H1 (cell line): ENCODE measurements around the gene ULK2. TPM values are rescaled to one million over a fixed set of nuclear protein-coding genes. Genes with fewer than 3 reads are reported as not detected.

Source experiments
- CTCF ChIA-PET: fragments of 300-600 bp; sonication (Branson Sonifier 250); formaldehyde crosslinking; loops from one replicate; lab custom pipeline; 2021; ENCODE audit not compliant: partially characterized antibody; lab: Charles Lee
- POLR2A ChIA-PET: fragments of 300-600 bp; sonication (Branson Sonifier 250); formaldehyde crosslinking; loops from one replicate; lab custom pipeline; 2021; ENCODE audit warnings: inconsistent platforms; ENCODE audit not compliant: partially characterized antibody; lab: Charles Lee
- DNase-seq, 2 experiments: peaks; one replicate each; pipeline versions ENCODE4 v3.0.0 to v3.0.0-alpha.2; 2010 to 2022; ENCODE audit warnings: low spot score in 2 of 2, low read depth in 1 of 2, mixed read lengths in 1 of 2
- FAIRE-seq: peaks from 2 replicates; lab custom pipeline; 2011; peaks lifted over from hg19 to GRCh38; lab: Jason Lieb, UNC
- H2AFZ ChIP-seq: 2 replicates; pipeline ENCODE4 v1.8.1; 2012; ENCODE audit warnings: low read length, inconsistent platforms
- H2AK5ac ChIP-seq: 2 replicates; pipeline ENCODE4 v1.6.1; 2013; ENCODE audit warnings: low read depth, low read length
- H2BK120ac ChIP-seq: replicated peaks from 2 replicates; pipeline ENCODE3; 2013; ENCODE audit warnings: low read depth, low read length, inconsistent platforms
- H2BK12ac ChIP-seq: 2 replicates; pipeline ENCODE4 v1.6.1; 2013; ENCODE audit warnings: low read depth, low read length
- H2BK15ac ChIP-seq: 2 replicates; pipeline ENCODE4 v1.6.1; 2013; ENCODE audit warnings: low read length
- H2BK20ac ChIP-seq: 2 replicates; pipeline ENCODE4 v1.6.1; 2013; ENCODE audit warnings: low read length
- H2BK5ac ChIP-seq: 2 replicates; pipeline ENCODE4 v1.6.1; 2013; ENCODE audit warnings: low read depth, low read length
- H3K14ac ChIP-seq: 2 replicates; pipeline ENCODE4 v1.6.1; 2013; ENCODE audit warnings: inconsistent platforms; ENCODE audit not compliant: insufficient read length
- H3K18ac ChIP-seq: 2 replicates; pipeline ENCODE4 v1.6.1; 2013; ENCODE audit warnings: low read length; ENCODE audit errors: extremely low read depth
- H3K23ac ChIP-seq: 2 replicates; pipeline ENCODE4 v1.6.1; 2013; ENCODE audit warnings: inconsistent platforms; ENCODE audit not compliant: insufficient read length
- H3K23me2 ChIP-seq: 2 replicates; pipeline ENCODE4 v1.6.1; 2013; ENCODE audit warnings: low read depth, low read length
- H3K27ac ChIP-seq: 2 replicates; pipeline ENCODE4 v1.6.1; 2011; ENCODE audit warnings: low read depth, low read length, inconsistent platforms
- H3K27me3 ChIP-seq, 4 experiments: replicated peaks in 1 of 4; 1 replicate in 1 of 4; 2 replicates in 3 of 4; pipeline versions ENCODE4 v1.6.1 to v1.8.1; 2011 to 2013; ENCODE audit warnings: low read length in 3 of 4, mild to moderate bottlenecking in 3 of 4, inconsistent platforms in 2 of 4, mixed read lengths in 2 of 4, moderate library complexity in 1 of 4; ENCODE audit not compliant: control insufficient read depth in 3 of 4, insufficient read depth in 3 of 4; ENCODE audit errors: extremely low read depth in 1 of 4
- H3K36me3 ChIP-seq, 4 experiments: 2 replicates each; pipeline versions ENCODE4 v1.6.1 to v1.8.1; 2011 to 2013; ENCODE audit warnings: mild to moderate bottlenecking in 4 of 4, low read length in 3 of 4, moderate library complexity in 2 of 4, control low read depth in 1 of 4, inconsistent platforms in 1 of 4; ENCODE audit not compliant: insufficient read depth in 4 of 4, control insufficient read depth in 2 of 4
- H3K4ac ChIP-seq: replicated peaks from 2 replicates; pipeline ENCODE3; 2013; ENCODE audit warnings: low read length, low read depth, mixed read lengths, inconsistent platforms; ENCODE audit not compliant: insufficient read length
- H3K4me1 ChIP-seq, 4 experiments: replicated peaks in 1 of 4; 1 replicate in 1 of 4; 2 replicates in 3 of 4; pipeline versions ENCODE4 v1.6.1 to v1.8.1; 2011 to 2013; ENCODE audit warnings: low read length in 3 of 4, inconsistent platforms in 2 of 4, mixed read lengths in 1 of 4; ENCODE audit not compliant: insufficient read depth in 4 of 4, control insufficient read depth in 3 of 4
- H3K4me2 ChIP-seq, 2 experiments: 2 replicates each; pipeline versions ENCODE4 v1.6.1 to v1.8.1; 2011 to 2013; ENCODE audit warnings: low read depth in 2 of 2, low read length in 2 of 2, control low read depth in 1 of 2, inconsistent platforms in 1 of 2, mild to moderate bottlenecking in 1 of 2; ENCODE audit not compliant: insufficient read depth in 1 of 2
- H3K4me3 ChIP-seq, 4 experiments: fragments of 200-600, 300-600 bp in 1 of 4; sonication (generic), shearing (Covaris generic), sonication (Bioruptor Twin) in 1 of 4; 2 replicates each; pipeline versions ENCODE4 v1.5.1 to v1.8.1; 2011 to 2016; ENCODE audit warnings: low read length in 4 of 4, low read depth in 3 of 4, control low read depth in 2 of 4, inconsistent platforms in 2 of 4, mild to moderate bottlenecking in 2 of 4, mixed read lengths in 1 of 4, moderate library complexity in 1 of 4; ENCODE audit not compliant: insufficient read depth in 2 of 4; ENCODE audit errors: extremely low read depth in 1 of 4
- H3K56ac ChIP-seq: replicated peaks from 2 replicates; pipeline ENCODE3; 2013; ENCODE audit warnings: low read depth, mild to moderate bottlenecking, mixed read lengths, low read length, inconsistent platforms; ENCODE audit not compliant: insufficient read length
- H3K79me1 ChIP-seq: 2 replicates; pipeline ENCODE4 v1.6.1; 2013; ENCODE audit warnings: low read depth, low read length, control low read depth
- H3K79me2 ChIP-seq, 2 experiments: 2 replicates each; pipeline versions ENCODE4 v1.6.1 to v1.8.1; 2012 to 2013; ENCODE audit warnings: low read length in 2 of 2, mild to moderate bottlenecking in 2 of 2, inconsistent platforms in 1 of 2; ENCODE audit not compliant: insufficient read depth in 2 of 2, control insufficient read depth in 1 of 2
- H3K9ac ChIP-seq, 4 experiments: replicated peaks in 1 of 4; 1 replicate in 1 of 4; 2 replicates in 3 of 4; pipeline versions ENCODE4 v1.6.1 to v1.8.1; 2011 to 2013; ENCODE audit warnings: low read depth in 3 of 4, low read length in 3 of 4, control low read depth in 2 of 4, mild to moderate bottlenecking in 2 of 4, moderate library complexity in 2 of 4, inconsistent platforms in 1 of 4; ENCODE audit errors: extremely low read depth in 1 of 4
- H3K9me3 ChIP-seq, 2 experiments: 2 replicates each; pipeline versions ENCODE4 v1.6.1 to v1.8.1; 2012 to 2013; ENCODE audit warnings: mild to moderate bottlenecking in 2 of 2, moderate library complexity in 2 of 2, control low read depth in 1 of 2, inconsistent platforms in 1 of 2, low read depth in 1 of 2, low read length in 1 of 2, mixed read lengths in 1 of 2; ENCODE audit not compliant: insufficient read depth in 2 of 2
- H4K20me1 ChIP-seq, 2 experiments: replicated peaks in 1 of 2; 2 replicates each; pipeline versions ENCODE3 to v1.8.1; 2011 to 2013; ENCODE audit warnings: inconsistent platforms in 2 of 2, low read length in 2 of 2, mild to moderate bottlenecking in 1 of 2; ENCODE audit not compliant: insufficient read depth in 2 of 2, control insufficient read depth in 1 of 2
- H4K5ac ChIP-seq: 2 replicates; pipeline ENCODE4 v1.6.1; 2013; ENCODE audit warnings: low read length, low read depth, mixed read lengths, inconsistent platforms; ENCODE audit not compliant: insufficient read length
- H4K8ac ChIP-seq: 2 replicates; pipeline ENCODE4 v1.8.0; 2013; ENCODE audit warnings: mild to moderate bottlenecking, moderate library complexity, low read length, inconsistent platforms; ENCODE audit not compliant: insufficient read depth; ENCODE audit errors: extremely low read depth
- H4K91ac ChIP-seq: replicated peaks from 2 replicates; pipeline ENCODE3; 2013; ENCODE audit warnings: low read length, mixed read lengths, inconsistent platforms; ENCODE audit not compliant: insufficient read length
- EP300 ChIP-seq, 2 experiments: IDR thresholded peaks; 1 replicate in 1 of 2; 2 replicates in 1 of 2; pipeline ENCODE4 v1.6.1; 2011 to 2012; ENCODE audit warnings: low read depth in 2 of 2, low read length in 2 of 2, mild to moderate bottlenecking in 2 of 2, borderline replicate concordance in 1 of 2, inconsistent platforms in 1 of 2, moderate library complexity in 1 of 2
- WGBS, 2 experiments: shearing (Covaris generic) in 1 of 2; methylation state at CpG; one replicate each; pipeline versions ENCODE4 v1.1.6 to v1.1.7; 2013 to 2015; ENCODE audit warnings: low lambda C conversion rate in 2 of 2, mixed read lengths in 2 of 2, inconsistent platforms in 1 of 2, low coverage in 1 of 2, missing lambda C conversion rate in 1 of 2; ENCODE audit not compliant: insufficient replicate concordance in 2 of 2, insufficient coverage in 1 of 2, insufficient read length in 1 of 2; ENCODE audit errors: extremely low coverage in 1 of 2, missing lambda C conversion rate in 1 of 2; 5-methylcytosine and 5-hydroxymethylcytosine counted together
- polyA plus RNA-seq, 7 experiments: library from polyadenylated mRNA; depleted of rRNA in 3 of 7; stranded (reverse) in 5 of 7; unstranded in 2 of 7; fragments of >200 nt in 5 of 7; fragments of 200-250 nt in 2 of 7; gene quantifications; 1 replicate in 5 of 7; 2 replicates in 1 of 7; 4 replicates in 1 of 7; pipeline versions ENCODE4 v1.2.1 to v1.2.3, GENCODE V29; 2011 to 2013; ENCODE audit warnings: missing spikeins in 2 of 7, mixed read lengths in 2 of 7
- total RNA-seq: library from RNA; stranded (reverse); fragmentation: NEBNext Ultra II Directional; extraction: Animal tissue kit (Norgen Biotek cat#: 25700); gene quantifications from 2 replicates; pipeline ENCODE4 v1.2.1, GENCODE V29; 2021

Gene ULK2
- total and polyA plus RNA-seq, 2 of the 8 experiments (the other 6 are each of a cell fraction or from before 2014, with no cell fraction given): 5.3 to 9.8 TPM

- no peak overlapping the region for H3K4me2 ChIP-seq
- no peak overlapping the region for H2AFZ ChIP-seq
- no peak overlapping the region for H4K8ac ChIP-seq
- no peak overlapping the region for H3K18ac ChIP-seq
- no peak overlapping the region for H3K56ac ChIP-seq
- DNase-seq (no peak), FAIRE-seq (no peak)
- no peak for TF ChIP-seq EP300 (IDR thresholded peaks at IDR 0.05; ENCODE audit: borderline replicate concordance in 1 of 2, low read depth in 2 of 2, low read length in 2 of 2)
- no peak overlapping the region for H2AK5ac ChIP-seq
- H3K23me2 ChIP-seq: no peaks in the 10 kb centered on the region
- H3K4me1 ChIP-seq: no peaks in the 10 kb centered on the region
- no peaks in the 10 kb centered on the region for H3K79me2 ChIP-seq
- no peak overlapping the region for H2BK20ac ChIP-seq
- no peak overlapping the region for H2BK120ac ChIP-seq
- no peak overlapping the region for H3K4me3 ChIP-seq
- no peak overlapping the region for H3K23ac ChIP-seq
- no peaks in the 10 kb centered on the region for H4K20me1 ChIP-seq
- POLR2A ChIA-PET: no interaction called here
- H3K27me3 ChIP-seq: no peaks in the 10 kb centered on the region
- no peak overlapping the region for H3K9ac ChIP-seq
- H2BK15ac ChIP-seq: no peak overlapping the region
- H4K91ac ChIP-seq: no peak overlapping the region
- H3K9me3 ChIP-seq: peaks cover 5 to 14% of the 10 kb centered on the region in 2 experiments
- CTCF ChIA-PET: interaction anchor here (1.9 kb wide), 1 partner anchor 14 kb away, joined by 4 read pairs; no protein-coding TSS in a partner anchor
- no peaks in the 10 kb centered on the region for H3K79me1 ChIP-seq
- H3K14ac ChIP-seq: no peak overlapping the region
- H2BK12ac ChIP-seq: no peak overlapping the region
- H3K4ac ChIP-seq: no peak overlapping the region
- H4K5ac ChIP-seq: no peak overlapping the region
- H3K36me3 ChIP-seq: peaks cover 0 to 18% (median 8%) of the 10 kb centered on the region in 4 experiments; a peak in 4 of 8 replicates
- no peak overlapping the region for H2BK5ac ChIP-seq
- no peak overlapping the region for H3K27ac ChIP-seq
- WGBS, 2 experiments: 93% methylated on average over 2 of the region's 2 CpGs; no CpG with 5 or more reads in 1 of the 2 experiments
Measured at GRCh38 chr17:19799796-19800195, 67.9 kb downstream of the ULK2 start.
